ENCODE results near the gene ATP5PD.

ATP5PD gene

GRCh38 chr17:75087558-75088453 lies 41.0 kb upstream of the ATP5PD start, which contains the start of gene SLC16A5:
Gene SLC16A5, plus strand, starts transcription at chr17:75087954. Its CDS starts 5,683 bp downstream, at chr17:75093637.
- peak within 1 kb of the TSS; percentile 99 for H2BK5ac ChIP-seq (ENCODE audit: low read depth, low read length, poor library complexity)
- H3K27ac ChIP-seq (ENCODE audit: low read depth, low read length): peak within 1 kb of the TSS; percentile 100
- peak within 1 kb of the TSS; percentile 91 for H2BK12ac ChIP-seq (ENCODE audit: low read length)
- peak within 1 kb of the TSS; percentile 98 for H3K18ac ChIP-seq (ENCODE audit: low read length)
- peak within 1 kb of the TSS; percentile 98 for H2BK120ac ChIP-seq (ENCODE audit: insufficient read depth, low read length, poor library complexity)
- peak within 1 kb of the TSS; percentile 99 for H3K14ac ChIP-seq (ENCODE audit: low read length)
- peak within 1 kb of the TSS; percentile 78 for H3K4me3 ChIP-seq (ENCODE audit: low read depth, low read length)
- H3K9ac ChIP-seq (ENCODE audit: low read length): peak within 1 kb of the TSS; percentile 93
- H3K4me1 ChIP-seq (ENCODE audit: control insufficient read depth in 1 of 2, insufficient read depth in 2 of 2, low read length in 2 of 2): peaks cover 44 to 51% of the 10 kb centered on the region in 2 experiments
- H4K91ac ChIP-seq (ENCODE audit: low read depth, low read length): peak within 1 kb of the TSS; percentile 100
- peak within 1 kb of the TSS; percentile 84 for H2AFZ ChIP-seq (ENCODE audit: insufficient read depth, low read length, poor library complexity)
- peak within 1 kb of the TSS; percentile 97 for H3K4ac ChIP-seq (ENCODE audit: low read depth, low read length)
- H4K12ac ChIP-seq (ENCODE audit: low read depth, low read length): peak within 1 kb of the TSS; percentile 99
- peak within 1 kb of the TSS; percentile 96 for H2AK5ac ChIP-seq (ENCODE audit: low read length)
- DNase-seq: peak; percentile 97
- no peak within 1 kb of the TSS for H3K23ac ChIP-seq (ENCODE audit: low read length)
- no peaks in the 10 kb centered on the region for H3K9me3 ChIP-seq (ENCODE audit: insufficient read depth, low read depth, low read length)
- H3K4me2 ChIP-seq (ENCODE audit: low read length): peak within 1 kb of the TSS; percentile 66
- H3K79me1 ChIP-seq (ENCODE audit: low read length): peaks cover 23% of the 10 kb centered on the region
- H3K27me3 ChIP-seq (ENCODE audit: insufficient read depth, low read length): no peaks in the 10 kb centered on the region
- H3K79me2 ChIP-seq (ENCODE audit: control insufficient read depth, insufficient read depth, low read length, poor library complexity): peaks cover 17% of the 10 kb centered on the region
- H4K8ac ChIP-seq (ENCODE audit: low read depth, low read length): peak within 1 kb of the TSS; percentile 99
- H3K36me3 ChIP-seq (ENCODE audit: control insufficient read depth in 1 of 2, insufficient read depth in 2 of 2, low read length in 2 of 2): no peaks in the 10 kb centered on the region
- no CpG with 5 or more reads among the region's 69 CpGs for WGBS (ENCODE audit: extremely low coverage, insufficient coverage, insufficient read length)

- H3K4me1 ChIP-seq (ENCODE audit: control insufficient read depth in 1 of 2, insufficient read depth in 2 of 2, low read length in 2 of 2): peaks cover 39 to 51% of the 10 kb centered on the region in 2 experiments
- peak overlapping the region; percentile 100 for H3K27ac ChIP-seq (ENCODE audit: low read depth, low read length)
- H3K4ac ChIP-seq (ENCODE audit: low read depth, low read length): peak overlapping the region; percentile 71
- peaks cover 17% of the 10 kb centered on the region for H3K79me2 ChIP-seq (ENCODE audit: control insufficient read depth, insufficient read depth, low read length, poor library complexity)
- peak overlapping the region; percentile 48 for H3K4me3 ChIP-seq (ENCODE audit: low read depth, low read length)
- H4K91ac ChIP-seq (ENCODE audit: low read depth, low read length): peak overlapping the region; percentile 90
- peak overlapping the region; percentile 34 for H2BK12ac ChIP-seq (ENCODE audit: low read length)
- H3K9ac ChIP-seq (ENCODE audit: low read length): peak overlapping the region; percentile 66
- peak overlapping the region; percentile 85 for H3K18ac ChIP-seq (ENCODE audit: low read length)
- peak overlapping the region; percentile 88 for H2AK5ac ChIP-seq (ENCODE audit: low read length)
- no peak overlapping the region for H3K23ac ChIP-seq (ENCODE audit: low read length)
- peak overlapping the region; percentile 82 for H2BK120ac ChIP-seq (ENCODE audit: insufficient read depth, low read length, poor library complexity)
- peak overlapping the region; percentile 80 for H2AFZ ChIP-seq (ENCODE audit: insufficient read depth, low read length, poor library complexity)
- no peak for DNase-seq
- H4K8ac ChIP-seq (ENCODE audit: low read depth, low read length): peak overlapping the region; percentile 93
- peak overlapping the region; percentile 66 for H3K4me2 ChIP-seq (ENCODE audit: low read length)
- peak overlapping the region; percentile 83 for H3K14ac ChIP-seq (ENCODE audit: low read length)
- H3K27me3 ChIP-seq (ENCODE audit: insufficient read depth, low read length): no peaks in the 10 kb centered on the region
- no peaks in the 10 kb centered on the region for H3K36me3 ChIP-seq (ENCODE audit: control insufficient read depth in 1 of 2, insufficient read depth in 2 of 2, low read length in 2 of 2)
- peaks cover 25% of the 10 kb centered on the region for H3K79me1 ChIP-seq (ENCODE audit: low read length)
- H4K12ac ChIP-seq (ENCODE audit: low read depth, low read length): peak overlapping the region; percentile 65
- H3K9me3 ChIP-seq (ENCODE audit: insufficient read depth, low read depth, low read length): no peaks in the 10 kb centered on the region
- WGBS (ENCODE audit: extremely low coverage, insufficient coverage, insufficient read length): no CpG with 5 or more reads among the region's 12 CpGs
- H2BK5ac ChIP-seq (ENCODE audit: low read depth, low read length, poor library complexity): peak overlapping the region; percentile 79
These were observed 40.4 kb upstream of the ATP5PD start for GRCh38 chr17:75087182-75087557.

GRCh38 chr17:75086496-75087181 lies 39.9 kb upstream of the ATP5PD start:
- peak overlapping the region; percentile 16 for H2AK5ac ChIP-seq (ENCODE audit: low read length)
- H3K79me1 ChIP-seq (ENCODE audit: low read length): peaks cover 25% of the 10 kb centered on the region
- no peak overlapping the region for H3K4ac ChIP-seq (ENCODE audit: low read depth, low read length)
- H3K4me3 ChIP-seq (ENCODE audit: low read depth, low read length): no peak overlapping the region
- H3K14ac ChIP-seq (ENCODE audit: low read length): peak overlapping the region; percentile 27
- H3K4me1 ChIP-seq (ENCODE audit: control insufficient read depth in 1 of 2, insufficient read depth in 2 of 2, low read length in 2 of 2): peaks cover 34 to 47% of the 10 kb centered on the region in 2 experiments
- H2BK12ac ChIP-seq (ENCODE audit: low read length): peak overlapping the region; percentile 78
- no peak overlapping the region for H3K4me2 ChIP-seq (ENCODE audit: low read length)
- WGBS (ENCODE audit: extremely low coverage, insufficient coverage, insufficient read length): 100% methylated on average over 1 of the region's 15 CpGs
- peak overlapping the region; percentile 90 for H4K91ac ChIP-seq (ENCODE audit: low read depth, low read length)
- H2BK5ac ChIP-seq (ENCODE audit: low read depth, low read length, poor library complexity): peak overlapping the region; percentile 5
- DNase-seq: no peak
- peak overlapping the region; percentile 8 for H3K18ac ChIP-seq (ENCODE audit: low read length)
- H3K9me3 ChIP-seq (ENCODE audit: insufficient read depth, low read depth, low read length): no peaks in the 10 kb centered on the region
- H4K8ac ChIP-seq (ENCODE audit: low read depth, low read length): peak overlapping the region; percentile 2
- no peaks in the 10 kb centered on the region for H3K36me3 ChIP-seq (ENCODE audit: control insufficient read depth in 1 of 2, insufficient read depth in 2 of 2, low read length in 2 of 2)
- H4K12ac ChIP-seq (ENCODE audit: low read depth, low read length): no peak overlapping the region
- H3K23ac ChIP-seq (ENCODE audit: low read length): no peak overlapping the region
- no peaks in the 10 kb centered on the region for H3K27me3 ChIP-seq (ENCODE audit: insufficient read depth, low read length)
- H3K79me2 ChIP-seq (ENCODE audit: control insufficient read depth, insufficient read depth, low read length, poor library complexity): peaks cover 17% of the 10 kb centered on the region
- H2BK120ac ChIP-seq (ENCODE audit: insufficient read depth, low read length, poor library complexity): peak overlapping the region; percentile 21
- H2AFZ ChIP-seq (ENCODE audit: insufficient read depth, low read length, poor library complexity): no peak overlapping the region
- H3K9ac ChIP-seq (ENCODE audit: low read length): no peak overlapping the region
- H3K27ac ChIP-seq (ENCODE audit: low read depth, low read length): no peak overlapping the region

- Histone ChIP-seq H4K12ac (ENCODE audit: low read depth, low read length) (no peak overlapping the region), H3K18ac (ENCODE audit: low read length) (peak overlapping the region; percentile 22), H3K27ac (ENCODE audit: low read depth, low read length) (no peak overlapping the region), H3K79me1 (ENCODE audit: low read length) (peaks cover 22% of the 10 kb centered on the region), H3K36me3 (ENCODE audit: control insufficient read depth in 1 of 2, insufficient read depth in 2 of 2, low read length in 2 of 2) (no peaks in the 10 kb centered on the region), H3K4me2 (ENCODE audit: low read length) (no peak overlapping the region), H2BK120ac (ENCODE audit: insufficient read depth, low read length, poor library complexity) (no peak overlapping the region), H3K4me1 (ENCODE audit: control insufficient read depth in 1 of 2, insufficient read depth in 2 of 2, low read length in 2 of 2) (peaks cover 27 to 39% of the 10 kb centered on the region in 2 experiments), H4K91ac (ENCODE audit: low read depth, low read length) (peak overlapping the region; percentile 1), H3K23ac (ENCODE audit: low read length) (no peak overlapping the region), H2BK12ac (ENCODE audit: low read length) (peak overlapping the region; percentile 81), H3K9ac (ENCODE audit: low read length) (no peak overlapping the region), H3K27me3 (ENCODE audit: insufficient read depth, low read length) (no peaks in the 10 kb centered on the region), H3K79me2 (ENCODE audit: control insufficient read depth, insufficient read depth, low read length, poor library complexity) (peaks cover 15% of the 10 kb centered on the region), H3K14ac (ENCODE audit: low read length) (no peak overlapping the region), H3K9me3 (ENCODE audit: insufficient read depth, low read depth, low read length) (no peaks in the 10 kb centered on the region), H2AFZ (ENCODE audit: insufficient read depth, low read length, poor library complexity) (no peak overlapping the region), H3K4ac (ENCODE audit: low read depth, low read length) (no peak overlapping the region), H2AK5ac (ENCODE audit: low read length) (peak overlapping the region; percentile 81), H3K4me3 (ENCODE audit: low read depth, low read length) (no peak overlapping the region), H4K8ac (ENCODE audit: low read depth, low read length) (no peak overlapping the region), H2BK5ac (ENCODE audit: low read depth, low read length, poor library complexity) (peak overlapping the region; percentile 1)
- no peak for DNase-seq
- WGBS (ENCODE audit: extremely low coverage, insufficient coverage, insufficient read length): no CpG with 5 or more reads among the region's 14 CpGs
These were observed 37.4 kb upstream of the ATP5PD start for GRCh38 chr17:75084039-75084660.
